Medulla oblongata (tissue), 1 donor: ENCODE results near the gene FUT4.
A peak's percentile ranks its signal among the peaks of the same experiment; 100 is the strongest.
"Not testable (repeated sequence)": the region's sequence is repeated elsewhere in the genome, so short reads cannot be mapped to it uniquely, and the experiment has no call there.

Source experiments
- DNase-seq: peaks from one replicate; pipeline ENCODE4 v3.0.0-alpha.2; 2015; ENCODE audit errors: extremely low spot score

Gene FUT4

GRCh38 chr11:94567181-94567670 lies 23.5 kb downstream of the FUT4 start, which contains the start of gene PIWIL4:
TSS of gene PIWIL4 (plus strand) at chr11:94567368. CDS start at chr11:94567519, 151 bp downstream.
- DNase-seq: no peak

GRCh38 chr11:94568200-94568599 lies 24.5 kb downstream of the FUT4 start:
- DNase-seq: no peak

- DNase-seq: no peak
These were observed 25.0 kb downstream of the FUT4 start for GRCh38 chr11:94568717-94569116.

GRCh38 chr11:94572975-94573374 lies 29.3 kb downstream of the FUT4 start:
- not testable (repeated sequence) for DNase-seq

- no peak for DNase-seq
These were observed 30.7 kb downstream of the FUT4 start for GRCh38 chr11:94574193-94574961.

- DNase-seq: no peak
These were observed 32.6 kb downstream of the FUT4 start for GRCh38 chr11:94576306-94576705.

- no peak for DNase-seq
These were observed 34.1 kb downstream of the FUT4 start for GRCh38 chr11:94577841-94578240.

- no peak for DNase-seq
These were observed 38.2 kb downstream of the FUT4 start for GRCh38 chr11:94581926-94582325.

- no peak for DNase-seq
These were observed 39.6 kb downstream of the FUT4 start for GRCh38 chr11:94583213-94583865.

GRCh38 chr11:94583866-94584500 lies 40.3 kb downstream of the FUT4 start:
- peak; percentile 37 for DNase-seq

GRCh38 chr11:94584978-94585377 lies 41.3 kb downstream of the FUT4 start:
- DNase-seq: no peak

GRCh38 chr11:94585399-94585798 lies 41.7 kb downstream of the FUT4 start:
- no peak for DNase-seq

- DNase-seq: peak; percentile 68
These were observed 42.8 kb downstream of the FUT4 start for GRCh38 chr11:94586546-94586945.

- DNase-seq: peak; percentile 45
These were observed 43.3 kb downstream of the FUT4 start for GRCh38 chr11:94586978-94587377.

- DNase-seq: no peak
These were observed 44.7 kb downstream of the FUT4 start for GRCh38 chr11:94588366-94588942.

GRCh38 chr11:94590352-94591041 lies 46.8 kb downstream of the FUT4 start:
- no peak for DNase-seq

- DNase-seq: no peak
These were observed 49.3 kb downstream of the FUT4 start for GRCh38 chr11:94593030-94593429.

GRCh38 chr11:94595076-94595475 lies 51.4 kb downstream of the FUT4 start:
- DNase-seq: no peak

- DNase-seq: no peak
These were observed 54.2 kb downstream of the FUT4 start for GRCh38 chr11:94597896-94598295.
